ENCODE measurements around the gene WNT11.

Gene WNT11

GRCh38 chr11:76163289-76163880 lies 42.9 kb downstream of the WNT11 start:
- TF ChIP-seq ZFX (IDR thresholded peaks at IDR 0.05; ENCODE audit: borderline replicate concordance) = no peak
- TF ChIP-seq CTCF (IDR thresholded peaks at IDR 0.05) = no peak
- H3K27ac ChIP-seq = no peak overlapping the region

GRCh38 chr11:76162336-76163288 lies 43.7 kb downstream of the WNT11 start:
- TF ChIP-seq CTCF (IDR thresholded peaks at IDR 0.05) (no peak), ZFX (IDR thresholded peaks at IDR 0.05; ENCODE audit: borderline replicate concordance) (no peak)
- no peak overlapping the region for H3K27ac ChIP-seq

- no peak overlapping the region for H3K27ac ChIP-seq
- TF ChIP-seq ZFX (IDR thresholded peaks at IDR 0.05; ENCODE audit: borderline replicate concordance) = no peak
- no peak for TF ChIP-seq CTCF (IDR thresholded peaks at IDR 0.05)
Observed at GRCh38 chr11:76161261-76161961, 44.9 kb downstream of the WNT11 start.

- TF ChIP-seq ZFX (IDR thresholded peaks at IDR 0.05; ENCODE audit: borderline replicate concordance) = no peak
- TF ChIP-seq CTCF (IDR thresholded peaks at IDR 0.05) = no peak
- H3K27ac ChIP-seq = no peak overlapping the region
Observed at GRCh38 chr11:76160856-76161255, 45.4 kb downstream of the WNT11 start.

GRCh38 chr11:76159983-76160661 lies 46.2 kb downstream of the WNT11 start:
- no peak overlapping the region for H3K27ac ChIP-seq
- TF ChIP-seq ZFX (IDR thresholded peaks at IDR 0.05; ENCODE audit: borderline replicate concordance) (no peak), CTCF (IDR thresholded peaks at IDR 0.05) (no peak)

GRCh38 chr11:76159303-76159937 lies 46.9 kb downstream of the WNT11 start:
- TF ChIP-seq CTCF (IDR thresholded peaks at IDR 0.05) (no peak), ZFX (IDR thresholded peaks at IDR 0.05; ENCODE audit: borderline replicate concordance) (no peak)
- no peak overlapping the region for H3K27ac ChIP-seq
